Measurements from ENCODE around the gene BOLA1.
A peak's percentile ranks its signal among the peaks of the same experiment; 100 is the strongest.

DNA sequence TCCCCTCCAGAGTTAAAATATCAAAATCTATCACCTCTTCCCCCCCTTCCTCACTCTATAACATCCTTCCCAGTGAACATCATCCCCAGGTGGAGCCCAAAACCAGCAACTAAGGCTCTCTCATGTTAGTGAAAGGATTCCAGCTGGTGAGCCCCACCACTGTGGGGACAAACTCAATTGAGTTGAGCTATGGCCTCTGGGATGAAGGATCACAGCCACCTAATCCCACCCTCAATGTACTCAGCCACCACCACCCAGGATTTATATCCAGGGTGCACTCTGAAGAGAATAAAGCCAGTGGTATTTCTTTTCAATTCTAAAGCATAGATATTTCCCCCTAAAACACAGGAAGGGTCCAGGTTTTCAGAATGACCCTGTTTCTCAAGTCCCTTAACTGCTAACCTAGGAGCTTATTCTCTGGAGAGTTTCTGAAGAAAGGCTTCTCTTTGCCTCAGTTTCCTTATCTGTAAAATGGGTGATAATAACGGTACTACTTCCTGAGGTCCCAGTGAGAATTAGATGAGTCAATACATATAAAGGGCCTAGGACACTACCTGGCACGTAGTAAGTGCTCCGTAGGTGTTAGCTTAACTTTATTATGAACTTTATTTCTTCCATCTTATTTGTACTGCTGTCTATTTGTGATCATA, 15.6 kb upstream of the BOLA1 start:
- TF ChIP-seq CTCF (IDR thresholded peaks at IDR 0.05) (no peak), POLR2A (IDR thresholded peaks at IDR 0.05) (peak; percentile 33 to 39)
